Trophoblast cell (in vitro differentiated cells and primary cell): ENCODE measurements around the gene ACOX3.
A peak's percentile ranks its signal among the peaks of the same experiment; 100 is the strongest.

Experiments used
- DNase-seq, 2 donors: peaks; one replicate each; pipeline ENCODE4 v3.0.0-alpha.2; 2016
- H2AFZ ChIP-seq: 2 replicates; pipeline ENCODE4 v1.6.1; 2013; ENCODE audit warnings: low read length, moderate library complexity, mild to moderate bottlenecking; ENCODE audit not compliant: insufficient read depth, poor library complexity
- H2AK5ac ChIP-seq: 2 replicates; pipeline ENCODE4 v1.6.1; 2013; ENCODE audit warnings: mild to moderate bottlenecking, low read length
- H2BK120ac ChIP-seq: 2 replicates; pipeline ENCODE4 v1.6.1; 2013; ENCODE audit warnings: low read length, mild to moderate bottlenecking, moderate library complexity; ENCODE audit not compliant: insufficient read depth, poor library complexity
- H2BK12ac ChIP-seq: 2 replicates; pipeline ENCODE4 v1.6.1; 2013; ENCODE audit warnings: mild to moderate bottlenecking, low read length, moderate library complexity
- H2BK5ac ChIP-seq: 2 replicates; pipeline ENCODE4 v1.6.1; 2013; ENCODE audit warnings: low read length, low read depth, moderate library complexity, mild to moderate bottlenecking; ENCODE audit not compliant: poor library complexity
- H3K14ac ChIP-seq: 2 replicates; pipeline ENCODE4 v1.6.1; 2013; ENCODE audit warnings: mild to moderate bottlenecking, low read length
- H3K18ac ChIP-seq: 2 replicates; pipeline ENCODE4 v1.6.1; 2013; ENCODE audit warnings: mild to moderate bottlenecking, low read length
- H3K23ac ChIP-seq: 2 replicates; pipeline ENCODE4 v1.6.1; 2013; ENCODE audit warnings: low read length
- H3K27ac ChIP-seq: 2 replicates; pipeline ENCODE4 v1.5.1; 2013; ENCODE audit warnings: low read depth, mild to moderate bottlenecking, inconsistent platforms, low read length, moderate library complexity
- H3K27me3 ChIP-seq: 2 replicates; pipeline ENCODE4 v1.6.1; 2013; ENCODE audit warnings: inconsistent platforms, mild to moderate bottlenecking, low read length, moderate library complexity; ENCODE audit not compliant: insufficient read depth
- H3K36me3 ChIP-seq, 2 experiments: 1 replicate in 1 of 2; 2 replicates in 1 of 2; pipeline ENCODE4 v1.6.1; 2013; ENCODE audit warnings: low read length in 2 of 2, mild to moderate bottlenecking in 2 of 2, moderate library complexity in 1 of 2; ENCODE audit not compliant: insufficient read depth in 2 of 2, control insufficient read depth in 1 of 2
- H3K4ac ChIP-seq: 2 replicates; pipeline ENCODE4 v1.6.1; 2013; ENCODE audit warnings: low read depth, mild to moderate bottlenecking, low read length, moderate library complexity
- H3K4me1 ChIP-seq, 2 experiments: 1 replicate in 1 of 2; 2 replicates in 1 of 2; pipeline ENCODE4 v1.6.1; 2013; ENCODE audit warnings: low read length in 2 of 2, mild to moderate bottlenecking in 2 of 2, moderate library complexity in 1 of 2; ENCODE audit not compliant: insufficient read depth in 2 of 2, control insufficient read depth in 1 of 2
- H3K4me2 ChIP-seq: 2 replicates; pipeline ENCODE4 v1.6.1; 2013; ENCODE audit warnings: inconsistent platforms, mild to moderate bottlenecking, low read length, moderate library complexity
- H3K4me3 ChIP-seq: 2 replicates; pipeline ENCODE4 v1.5.1; 2013; ENCODE audit warnings: mild to moderate bottlenecking, low read depth, low read length, inconsistent platforms
- H3K79me1 ChIP-seq: one replicate; pipeline ENCODE4 v1.6.1; 2013; ENCODE audit warnings: low read length
- H3K79me2 ChIP-seq: 2 replicates; pipeline ENCODE4 v1.6.1; 2013; ENCODE audit warnings: low read length, mild to moderate bottlenecking; ENCODE audit not compliant: control insufficient read depth, insufficient read depth, poor library complexity
- H3K9ac ChIP-seq: 2 replicates; pipeline ENCODE4 v1.6.1; 2013; ENCODE audit warnings: mild to moderate bottlenecking, low read length
- H3K9me3 ChIP-seq: 2 replicates; pipeline ENCODE4 v1.6.1; 2013; ENCODE audit warnings: low read depth, mild to moderate bottlenecking, control low read depth, inconsistent platforms, low read length; ENCODE audit not compliant: insufficient read depth
- H4K12ac ChIP-seq: 2 replicates; pipeline ENCODE4 v1.6.1; 2013; ENCODE audit warnings: low read depth, mild to moderate bottlenecking, low read length, moderate library complexity
- H4K8ac ChIP-seq: 2 replicates; pipeline ENCODE4 v1.6.1; 2013; ENCODE audit warnings: low read depth, mild to moderate bottlenecking, low read length, moderate library complexity
- H4K91ac ChIP-seq: one replicate; pipeline ENCODE4 v1.6.1; 2013; ENCODE audit warnings: low read depth, mild to moderate bottlenecking, low read length, moderate library complexity
- WGBS: extraction: QIAGEN DNeasy Blood & Tissue Kit; methylation state at CpG from one replicate; pipeline ENCODE4 v1.1.7; 2013; ENCODE audit warnings: missing lambda C conversion rate; ENCODE audit not compliant: insufficient read length, insufficient coverage; ENCODE audit errors: extremely low coverage; 5-methylcytosine and 5-hydroxymethylcytosine counted together

The ACOX3 gene

DNA sequence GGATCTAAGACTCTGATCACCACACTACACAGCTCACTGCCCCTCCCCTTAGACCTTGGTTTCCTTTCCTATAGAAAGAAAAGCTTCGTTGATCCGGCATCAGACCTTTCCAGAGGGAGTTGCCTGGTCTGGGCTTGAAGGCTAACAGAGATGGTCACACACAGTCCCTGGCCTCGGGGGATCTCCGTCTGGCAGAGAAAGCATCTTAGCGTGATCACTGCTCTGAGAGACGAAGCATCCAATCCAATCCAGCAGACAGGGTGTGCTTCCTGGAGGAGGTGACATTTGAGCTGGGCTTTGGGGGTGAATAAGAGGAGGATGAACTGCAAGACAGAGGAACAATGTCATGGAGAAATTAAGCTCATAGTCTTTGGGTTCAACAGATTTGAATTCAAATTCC lies 121.5 kb downstream of the ACOX3 start:
- no peak overlapping the region for H4K12ac ChIP-seq
- H2AFZ ChIP-seq, result no peak overlapping the region
- H4K8ac ChIP-seq, result no peak overlapping the region
- no peak overlapping the region for H3K4me3 ChIP-seq
- no peak overlapping the region for H3K23ac ChIP-seq
- no peak overlapping the region for H3K9ac ChIP-seq
- H3K27me3 ChIP-seq, result no peaks in the 10 kb centered on the region
- no peak overlapping the region for H3K4ac ChIP-seq
- no peak overlapping the region for H2BK5ac ChIP-seq
- H3K79me2 ChIP-seq, result no peaks in the 10 kb centered on the region
- H2BK12ac ChIP-seq, result no peak overlapping the region
- H3K18ac ChIP-seq, result no peak overlapping the region
- no peak for DNase-seq
- H3K9me3 ChIP-seq, result no peaks in the 10 kb centered on the region
- H3K4me1 ChIP-seq, result peaks cover 13 to 25% of the 10 kb centered on the region in 2 experiments
- H3K36me3 ChIP-seq, result no peaks in the 10 kb centered on the region
- H2AK5ac ChIP-seq, result no peak overlapping the region
- H3K27ac ChIP-seq, result no peak overlapping the region
- H2BK120ac ChIP-seq, result no peak overlapping the region
- WGBS, result no CpG with 5 or more reads among the region's 6 CpGs
- H4K91ac ChIP-seq, result no peak overlapping the region
- no peak overlapping the region for H3K14ac ChIP-seq
- no peak overlapping the region for H3K4me2 ChIP-seq
- peaks cover 2% of the 10 kb centered on the region for H3K79me1 ChIP-seq

DNA sequence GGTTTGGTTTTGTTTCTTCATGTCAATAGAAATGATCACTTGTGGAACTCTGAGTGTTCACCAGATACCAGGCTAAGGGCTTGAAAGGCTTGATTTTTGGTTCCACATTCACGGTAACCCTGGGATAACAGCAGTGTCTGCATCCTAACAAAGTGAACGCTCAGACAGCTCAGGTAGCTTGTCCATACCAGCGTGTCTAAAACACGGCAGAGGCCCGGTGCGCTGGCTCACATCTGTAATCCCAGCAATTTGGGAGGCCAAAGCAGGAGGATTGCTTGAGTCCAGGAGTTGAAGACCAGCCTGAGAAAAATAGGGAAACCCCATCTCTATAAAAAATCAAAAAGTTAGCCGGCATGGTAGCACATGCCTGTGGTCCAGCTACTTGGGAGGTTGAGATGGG lies 122.0 kb downstream of the ACOX3 start:
- no peak for DNase-seq
- Histone ChIP-seq H4K91ac (no peak overlapping the region), H3K4ac (no peak overlapping the region), H3K27me3 (no peaks in the 10 kb centered on the region), H3K4me2 (no peak overlapping the region), H2BK12ac (no peak overlapping the region), H4K12ac (no peak overlapping the region), H3K23ac (no peak overlapping the region), H3K14ac (no peak overlapping the region), H4K8ac (no peak overlapping the region), H2AK5ac (no peak overlapping the region), H2BK5ac (no peak overlapping the region), H3K4me1 (peaks cover 13 to 25% of the 10 kb centered on the region in 2 experiments), H3K36me3 (no peaks in the 10 kb centered on the region), H3K79me1 (peaks cover 2% of the 10 kb centered on the region), H3K79me2 (no peaks in the 10 kb centered on the region), H3K9me3 (no peaks in the 10 kb centered on the region), H2BK120ac (no peak overlapping the region), H3K27ac (no peak overlapping the region), H2AFZ (no peak overlapping the region), H3K18ac (no peak overlapping the region), H3K9ac (no peak overlapping the region), H3K4me3 (no peak overlapping the region)
- no CpG with 5 or more reads among the region's 7 CpGs for WGBS

DNA sequence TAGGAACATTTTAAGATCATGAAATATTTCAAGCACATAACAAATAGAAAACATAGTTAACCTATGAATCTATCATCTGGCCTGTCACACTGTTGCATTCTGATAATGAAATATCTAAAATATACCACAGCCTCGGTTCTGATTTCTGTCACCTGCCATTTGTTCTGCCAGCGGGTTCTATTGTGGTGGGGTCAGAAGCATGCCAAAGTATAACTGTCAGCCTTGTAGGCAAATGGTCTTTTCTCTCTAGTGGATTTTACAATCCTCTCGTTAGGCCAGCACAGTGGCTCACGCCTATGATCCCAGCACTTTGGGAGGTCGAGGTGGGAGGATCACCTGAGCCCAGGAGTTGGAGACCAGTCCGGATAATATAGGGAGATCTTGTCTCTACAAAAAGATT lies 123.0 kb downstream of the ACOX3 start:
- Histone ChIP-seq H3K79me2 (no peaks in the 10 kb centered on the region), H3K79me1 (peaks cover 2% of the 10 kb centered on the region), H2BK120ac (no peak overlapping the region), H2BK12ac (no peak overlapping the region), H3K14ac (no peak overlapping the region), H4K8ac (no peak overlapping the region), H3K4me3 (no peak overlapping the region), H3K27ac (no peak overlapping the region), H3K27me3 (no peaks in the 10 kb centered on the region), H3K9ac (no peak overlapping the region), H3K23ac (no peak overlapping the region), H2AFZ (no peak overlapping the region), H2BK5ac (no peak overlapping the region), H3K4me2 (no peak overlapping the region), H3K18ac (no peak overlapping the region), H3K4me1 (peaks cover 13 to 20% of the 10 kb centered on the region in 2 experiments), H3K9me3 (no peaks in the 10 kb centered on the region), H4K91ac (no peak overlapping the region), H3K4ac (no peak overlapping the region), H4K12ac (no peak overlapping the region), H2AK5ac (no peak overlapping the region), H3K36me3 (no peaks in the 10 kb centered on the region)
- WGBS, result no CpG with 5 or more reads among the region's 6 CpGs
- DNase-seq, result no peak

DNA sequence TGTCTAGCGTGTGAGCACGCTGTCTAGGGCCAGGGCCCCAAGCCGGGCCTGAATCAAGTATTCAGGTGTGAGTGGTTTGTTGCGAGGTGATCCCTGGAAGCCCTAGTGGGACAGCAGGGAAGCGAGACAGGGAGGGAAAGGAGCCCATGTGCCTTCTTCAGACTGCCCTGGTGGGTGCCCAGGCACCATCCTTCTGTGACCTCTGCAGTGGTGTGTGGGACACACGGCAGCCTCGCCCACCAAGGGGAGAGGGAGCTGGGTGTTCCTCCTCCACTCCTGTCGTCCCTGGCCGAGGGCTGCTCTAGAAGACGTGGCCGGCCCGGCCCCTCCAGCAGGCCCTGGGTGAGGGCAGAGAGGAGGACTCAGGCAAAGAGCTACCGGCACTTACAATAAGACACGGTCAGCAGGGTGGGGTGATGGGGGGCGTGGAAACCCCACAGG lies 123.6 kb downstream of the ACOX3 start:
- no peak overlapping the region for H3K23ac ChIP-seq
- H3K9me3 ChIP-seq, result no peaks in the 10 kb centered on the region
- no peak overlapping the region for H3K4ac ChIP-seq
- H2AFZ ChIP-seq, result no peak overlapping the region
- H3K79me1 ChIP-seq, result peaks cover 2% of the 10 kb centered on the region
- H2BK12ac ChIP-seq, result peak overlapping the region; percentile 72
- H3K18ac ChIP-seq, result no peak overlapping the region
- DNase-seq, result no peak
- H2BK120ac ChIP-seq, result no peak overlapping the region
- WGBS, result no CpG with 5 or more reads among the region's 15 CpGs
- H4K12ac ChIP-seq, result no peak overlapping the region
- peak overlapping the region; percentile 39 for H4K91ac ChIP-seq
- H3K4me1 ChIP-seq, result peaks cover 13 to 19% of the 10 kb centered on the region in 2 experiments
- H3K36me3 ChIP-seq, result no peaks in the 10 kb centered on the region
- no peak overlapping the region for H3K27ac ChIP-seq
- peak overlapping the region; percentile 49 for H2AK5ac ChIP-seq
- no peaks in the 10 kb centered on the region for H3K79me2 ChIP-seq
- H4K8ac ChIP-seq, result no peak overlapping the region
- H3K4me3 ChIP-seq, result no peak overlapping the region
- no peak overlapping the region for H2BK5ac ChIP-seq
- no peaks in the 10 kb centered on the region for H3K27me3 ChIP-seq
- H3K4me2 ChIP-seq, result no peak overlapping the region
- H3K9ac ChIP-seq, result no peak overlapping the region
- peak overlapping the region; percentile 28 for H3K14ac ChIP-seq
